GM12878 (cell line): ENCODE data around the gene ACACA. TPM values are rescaled to one million over a fixed set of nuclear protein-coding genes. Genes with fewer than 3 reads are reported as not detected.

ENCODE experiments used
- ATAC-seq: fragments of 200-7000 bp; cut with Tn5 transposase; 3 replicates; pipeline ENCODE4 v1.9.1; 2020; ENCODE audit warnings: mild to moderate bottlenecking, moderate library complexity
- BruUV-seq: library from RNA; stranded (reverse); fragments of 400-500 nt; replicated peaks from 2 replicates; lab custom pipeline; 2021; lab: Mats Ljungman, UMichigan
- CTCF ChIA-PET: fragments of 300-600 bp; sonication (Branson Sonifier 250); formaldehyde crosslinking; extraction: SDS; loops from one replicate; lab custom pipeline; 2021; ENCODE audit warnings: inconsistent platforms; lab: Yijun Ruan, JAX
- POLR2A ChIA-PET: fragments of 350-600 bp; formaldehyde crosslinking; extraction: SDS; loops from one replicate; lab custom pipeline; 2021; ENCODE audit warnings: inconsistent platforms; lab: Charles Lee
- RAD21 ChIA-PET: fragments of 300-600 bp; sonication (Branson Sonifier 250); formaldehyde crosslinking; loops from one replicate; lab custom pipeline; 2023; ENCODE audit warnings: antibody characterized with exemption; ENCODE audit not compliant: unreplicated experiment; lab: Charles Lee
- SMC1A ChIA-PET: fragments of 300-600 bp; sonication (Branson Sonifier 250); formaldehyde crosslinking; loops from one replicate; lab custom pipeline; 2023; ENCODE audit not compliant: unreplicated experiment, uncharacterized antibody; lab: Charles Lee
- DNase-seq: peaks from one replicate; pipeline ENCODE4 v3.0.0-alpha.2; 2011; ENCODE audit warnings: low read depth, low spot score
- FAIRE-seq: peaks from 3 replicates; lab custom pipeline; 2011; peaks lifted over from hg19 to GRCh38; lab: Jason Lieb, UNC
- H2AFZ ChIP-seq: 2 replicates; pipeline ENCODE4 v1.6.0; 2011; ENCODE audit warnings: low read depth, low read length, control low read depth; ENCODE audit not compliant: control insufficient read depth
- H3K27ac ChIP-seq: 2 replicates; pipeline ENCODE4 v1.5.1; 2011; ENCODE audit warnings: control low read depth; ENCODE audit not compliant: control insufficient read depth, insufficient read depth
- H3K27me3 ChIP-seq, 2 experiments: replicated peaks in 1 of 2; 2 replicates each; pipeline versions ENCODE4 v1.6.0 to v1.6.1; 2011; ENCODE audit warnings: low read length in 1 of 2; ENCODE audit not compliant: control insufficient read depth in 2 of 2, insufficient read depth in 2 of 2
- H3K36me3 ChIP-seq, 2 experiments: 2 replicates each; pipeline ENCODE4 v1.5.1; 2011; ENCODE audit warnings: low read length in 1 of 2; ENCODE audit not compliant: control insufficient read depth in 2 of 2, insufficient read depth in 2 of 2
- H3K4me1 ChIP-seq: 2 replicates; pipeline ENCODE4 v1.6.1; 2011; ENCODE audit warnings: mild to moderate bottlenecking, low read length, moderate library complexity, mixed read lengths; ENCODE audit not compliant: control insufficient read depth, insufficient read depth
- H3K4me2 ChIP-seq: 2 replicates; pipeline ENCODE4 v1.6.0; 2011; ENCODE audit warnings: control low read depth; ENCODE audit not compliant: control insufficient read depth, insufficient read depth
- H3K4me3 ChIP-seq: fragments of 200-600 bp; sonication (generic); 2 replicates; pipeline ENCODE4 v1.5.1; 2016
- H3K79me2 ChIP-seq: 2 replicates; pipeline ENCODE4 v1.6.0; 2011; ENCODE audit warnings: low read length; ENCODE audit not compliant: control insufficient read depth, insufficient read depth
- H3K9ac ChIP-seq: 2 replicates; pipeline ENCODE4 v1.8.0; 2011; ENCODE audit warnings: low read length, control low read depth, mixed read lengths; ENCODE audit not compliant: control insufficient read depth, insufficient read depth
- H3K9me3 ChIP-seq: replicated peaks from 3 replicates; pipeline ENCODE4 v1.5.1; 2011; ENCODE audit warnings: mild to moderate bottlenecking, low read length; ENCODE audit not compliant: control insufficient read depth, insufficient read depth
- H4K20me1 ChIP-seq: 2 replicates; pipeline ENCODE4 v1.6.0; 2011; ENCODE audit not compliant: control insufficient read depth, insufficient read depth
- ASH2L ChIP-seq: fragments of 300-600, 200-600 bp; sonication (generic); IDR thresholded peaks from 2 replicates; pipeline ENCODE4 v1.6.1; 2017; ENCODE audit warnings: low read depth, mild to moderate bottlenecking, borderline replicate concordance
- CEBPB ChIP-seq, 2 experiments: fragments of 150-350 bp in 1 of 2; IDR thresholded peaks; 2 replicates each; pipeline ENCODE4 v1.6.1; 2012 to 2014; ENCODE audit warnings: low read depth in 2 of 2, low read length in 2 of 2, borderline replicate concordance in 1 of 2, inconsistent platforms in 1 of 2
- CHD4 ChIP-seq: fragments of 200-600 bp; sonication (generic); IDR thresholded peaks from 2 replicates; pipeline ENCODE4 v1.6.1; 2016; ENCODE audit warnings: mild to moderate bottlenecking
- EED ChIP-seq: sonication (generic); IDR thresholded peaks from 2 replicates; pipeline ENCODE4 v1.6.1; 2016; ENCODE audit warnings: antibody characterized with exemption, low read depth
- EGR1 ChIP-seq, 2 experiments: IDR thresholded peaks; 1 replicate in 1 of 2; 2 replicates in 1 of 2; pipeline ENCODE4 v1.6.1; 2011 to 2012; ENCODE audit warnings: low read depth in 2 of 2, low read length in 2 of 2, borderline replicate concordance in 1 of 2, mild to moderate bottlenecking in 1 of 2, moderate library complexity in 1 of 2
- KLF5 ChIP-seq: fragments of 450-650 bp; IDR thresholded peaks from 2 replicates; pipeline ENCODE4 v1.6.1; 2014; ENCODE audit warnings: mild to moderate bottlenecking; ENCODE audit not compliant: partially characterized antibody
- REST ChIP-seq: IDR thresholded peaks from 2 replicates; pipeline ENCODE4 v1.6.1; 2012; ENCODE audit warnings: mild to moderate bottlenecking, low read depth, low read length
- WGBS: methylation state at CpG from one replicate; pipeline ENCODE4 v1.1.6; 2016; ENCODE audit warnings: low lambda C conversion rate; ENCODE audit not compliant: insufficient replicate concordance, insufficient coverage; ENCODE audit errors: missing lambda C conversion rate; 5-methylcytosine and 5-hydroxymethylcytosine counted together
- in situ Hi-C: fragments of 300-500 bp; cut with MboI; formaldehyde crosslinking; loops from 9 replicates; pipeline ENCODE4 v1.14.3; 2018; ENCODE audit warnings: mixed read lengths
- intact Hi-C: fragments of 100-400 bp; cut with micrococcal nuclease; formaldehyde crosslinking; loops from one replicate; pipeline ENCODE4 v1.14.2; 2022; ENCODE audit not compliant: unreplicated experiment
- polyA plus RNA-seq, 11 experiments: library from polyadenylated mRNA; depleted of rRNA in 4 of 11; unstranded in 6 of 11; stranded (reverse) in 5 of 11; fragments of >200 nt; fragmentation: Nextera tagmentation in 4 of 11; fragmentation: Illumina TruSeq in 1 of 11; extraction: Ambion mirVana in 4 of 11; extraction: Trizol in 1 of 11; gene quantifications; 1 replicate in 1 of 11; 2 replicates in 10 of 11; pipeline versions ENCODE4 v1.2.1 to v1.2.3, GENCODE V29; 2011 to 2016; ENCODE audit warnings: inconsistent platforms in 2 of 11, missing spikeins in 2 of 11, low read depth in 1 of 11
- total RNA-seq, 4 experiments: library from RNA; depleted of rRNA in 3 of 4; stranded (reverse); fragments of >200 nt in 3 of 4; fragmentation: Illumina TruSeq in 1 of 4; extraction: Trizol in 1 of 4; gene quantifications; 2 replicates each; pipeline versions ENCODE4 v1.2.1 to v1.2.3, GENCODE V29; 2013 to 2021
- TF ChIP-seq, protein P1 (sequence below): IDR thresholded peaks from 2 replicates; pipeline ENCODE4 v1.6.1; 2011; ENCODE audit warnings: borderline replicate concordance, low read depth, mild to moderate bottlenecking, moderate library complexity, low read length; ENCODE audit not compliant: insufficient read depth, poor library complexity, severe bottlenecking
- TF ChIP-seq, protein P2 (sequence below), 3 experiments: IDR thresholded peaks in 2 of 3; conservative IDR thresholded peaks in 1 of 3; 2 replicates each; pipeline ENCODE4 v1.5.1; 2011; ENCODE audit warnings: low read depth in 3 of 3, low read length in 3 of 3, mild to moderate bottlenecking in 3 of 3, control low read depth in 2 of 3, moderate library complexity in 2 of 3, inconsistent platforms in 1 of 3, mixed read lengths in 1 of 3; ENCODE audit not compliant: control insufficient read depth in 2 of 3, insufficient read depth in 1 of 3; ENCODE audit errors: extremely low read depth in 1 of 3
- TF ChIP-seq, protein P3 (sequence below): fragments of 450-650 bp; IDR thresholded peaks from 2 replicates; pipeline ENCODE4 v1.6.1; 2016; ENCODE audit warnings: mild to moderate bottlenecking, moderate library complexity, borderline replicate concordance

Gene ACACA
- total and polyA plus RNA-seq, 10 of the 15 experiments (the other 5 are each of a cell fraction or from before 2014, with no cell fraction given) = 12.9 to 74.2 (median 32.0) TPM

DNA sequence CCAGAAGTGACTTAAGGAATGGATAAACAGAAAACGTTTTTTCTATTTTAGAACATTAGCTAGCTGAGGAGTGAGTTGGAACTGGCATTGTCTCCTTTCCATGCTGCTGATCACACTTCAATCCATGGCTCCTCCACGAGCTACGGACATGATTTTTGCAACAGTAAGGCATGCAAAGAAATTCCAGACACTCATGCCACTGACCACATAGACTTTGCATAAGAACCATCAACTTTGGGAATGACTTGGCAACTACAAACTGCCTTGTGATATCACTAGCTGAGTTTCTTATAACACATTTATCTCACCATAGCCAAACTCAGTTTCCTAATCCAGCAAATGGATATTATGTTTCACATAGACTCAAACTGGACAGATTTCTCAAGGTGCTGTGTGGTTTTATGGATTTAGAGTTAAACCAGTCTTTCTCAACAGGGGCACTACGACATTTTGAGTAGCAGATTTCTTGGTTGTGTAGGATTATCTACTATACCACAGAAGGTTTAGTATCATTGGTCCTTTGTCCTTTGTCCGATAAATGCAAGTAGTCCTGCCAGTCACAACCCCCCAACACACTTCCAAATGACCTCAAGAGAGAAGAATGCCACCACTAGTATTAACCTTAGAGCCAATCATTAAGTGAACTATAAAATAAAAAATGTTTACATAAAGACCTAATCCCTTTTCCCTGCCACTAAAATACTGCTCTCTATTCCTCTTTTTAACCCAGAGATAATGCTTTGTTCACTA is 79.1 kb downstream of the ACACA start:
- H3K36me3 ChIP-seq = peaks cover 1 to 4% of the 10 kb centered on the region in 2 experiments
- intact Hi-C loops = no loop called here
- no peaks in the 10 kb centered on the region for H3K4me1 ChIP-seq
- in situ Hi-C loops = no loop called here
- ChIA-PET CTCF (interaction anchor here (1.3 kb wide), 1 partner anchor 46 kb away, joined by 3 read pairs; no protein-coding TSS in a partner anchor), SMC1A (interaction anchor here (1.2 kb wide), 1 partner anchor 12 kb away, joined by 3 read pairs; no protein-coding TSS in a partner anchor), POLR2A (interaction anchor here (0.5 kb wide), 1 partner anchor 303 kb away, joined by 7 read pairs; no protein-coding TSS in a partner anchor), RAD21 (no interaction called here)
- H3K27ac ChIP-seq = no peak overlapping the region
- H3K79me2 ChIP-seq = no peaks in the 10 kb centered on the region
- 74% methylated on average over 5 of the region's 5 CpGs for WGBS
- no peaks in the 10 kb centered on the region for H3K9me3 ChIP-seq
- no peaks in the 10 kb centered on the region for H4K20me1 ChIP-seq
- FAIRE-seq (no peak), DNase-seq (no peak), ATAC-seq (no peak)
- H2AFZ ChIP-seq = no peak overlapping the region
- no peaks in the 10 kb centered on the region for H3K27me3 ChIP-seq
- BruUV-seq = TSS peak; percentile 42
- no peak overlapping the region for H3K9ac ChIP-seq
- no peak overlapping the region for H3K4me2 ChIP-seq
- H3K4me3 ChIP-seq = no peak overlapping the region
- no peak for TF ChIP-seq CEBPB (IDR thresholded peaks at IDR 0.05; ENCODE audit: borderline replicate concordance in 1 of 2, low read depth in 2 of 2, low read length in 2 of 2)
- TF ChIP-seq CHD4 = no peak
- TF ChIP-seq, protein P1, sequence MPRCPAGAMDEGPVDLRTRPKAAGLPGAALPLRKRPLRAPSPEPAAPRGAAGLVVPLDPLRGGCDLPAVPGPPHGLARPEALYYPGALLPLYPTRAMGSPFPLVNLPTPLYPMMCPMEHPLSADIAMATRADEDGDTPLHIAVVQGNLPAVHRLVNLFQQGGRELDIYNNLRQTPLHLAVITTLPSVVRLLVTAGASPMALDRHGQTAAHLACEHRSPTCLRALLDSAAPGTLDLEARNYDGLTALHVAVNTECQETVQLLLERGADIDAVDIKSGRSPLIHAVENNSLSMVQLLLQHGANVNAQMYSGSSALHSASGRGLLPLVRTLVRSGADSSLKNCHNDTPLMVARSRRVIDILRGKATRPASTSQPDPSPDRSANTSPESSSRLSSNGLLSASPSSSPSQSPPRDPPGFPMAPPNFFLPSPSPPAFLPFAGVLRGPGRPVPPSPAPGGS = no peak
- TF ChIP-seq ASH2L = no peak
- TF ChIP-seq, protein P2, sequence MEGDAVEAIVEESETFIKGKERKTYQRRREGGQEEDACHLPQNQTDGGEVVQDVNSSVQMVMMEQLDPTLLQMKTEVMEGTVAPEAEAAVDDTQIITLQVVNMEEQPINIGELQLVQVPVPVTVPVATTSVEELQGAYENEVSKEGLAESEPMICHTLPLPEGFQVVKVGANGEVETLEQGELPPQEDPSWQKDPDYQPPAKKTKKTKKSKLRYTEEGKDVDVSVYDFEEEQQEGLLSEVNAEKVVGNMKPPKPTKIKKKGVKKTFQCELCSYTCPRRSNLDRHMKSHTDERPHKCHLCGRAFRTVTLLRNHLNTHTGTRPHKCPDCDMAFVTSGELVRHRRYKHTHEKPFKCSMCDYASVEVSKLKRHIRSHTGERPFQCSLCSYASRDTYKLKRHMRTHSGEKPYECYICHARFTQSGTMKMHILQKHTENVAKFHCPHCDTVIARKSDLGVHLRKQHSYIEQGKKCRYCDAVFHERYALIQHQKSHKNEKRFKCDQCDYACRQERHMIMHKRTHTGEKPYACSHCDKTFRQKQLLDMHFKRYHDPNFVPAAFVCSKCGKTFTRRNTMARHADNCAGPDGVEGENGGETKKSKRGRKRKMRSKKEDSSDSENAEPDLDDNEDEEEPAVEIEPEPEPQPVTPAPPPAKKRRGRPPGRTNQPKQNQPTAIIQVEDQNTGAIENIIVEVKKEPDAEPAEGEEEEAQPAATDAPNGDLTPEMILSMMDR (IDR thresholded peaks at IDR 0.05 in 2 of 3, conservative IDR thresholded peaks at IDR 0.05 in 1 of 3; ENCODE audit: control insufficient read depth in 2 of 3, extremely low read depth in 1 of 3, insufficient read depth in 1 of 3, low read depth in 3 of 3, low read length in 3 of 3) = no peak
- TF ChIP-seq, protein P3, sequence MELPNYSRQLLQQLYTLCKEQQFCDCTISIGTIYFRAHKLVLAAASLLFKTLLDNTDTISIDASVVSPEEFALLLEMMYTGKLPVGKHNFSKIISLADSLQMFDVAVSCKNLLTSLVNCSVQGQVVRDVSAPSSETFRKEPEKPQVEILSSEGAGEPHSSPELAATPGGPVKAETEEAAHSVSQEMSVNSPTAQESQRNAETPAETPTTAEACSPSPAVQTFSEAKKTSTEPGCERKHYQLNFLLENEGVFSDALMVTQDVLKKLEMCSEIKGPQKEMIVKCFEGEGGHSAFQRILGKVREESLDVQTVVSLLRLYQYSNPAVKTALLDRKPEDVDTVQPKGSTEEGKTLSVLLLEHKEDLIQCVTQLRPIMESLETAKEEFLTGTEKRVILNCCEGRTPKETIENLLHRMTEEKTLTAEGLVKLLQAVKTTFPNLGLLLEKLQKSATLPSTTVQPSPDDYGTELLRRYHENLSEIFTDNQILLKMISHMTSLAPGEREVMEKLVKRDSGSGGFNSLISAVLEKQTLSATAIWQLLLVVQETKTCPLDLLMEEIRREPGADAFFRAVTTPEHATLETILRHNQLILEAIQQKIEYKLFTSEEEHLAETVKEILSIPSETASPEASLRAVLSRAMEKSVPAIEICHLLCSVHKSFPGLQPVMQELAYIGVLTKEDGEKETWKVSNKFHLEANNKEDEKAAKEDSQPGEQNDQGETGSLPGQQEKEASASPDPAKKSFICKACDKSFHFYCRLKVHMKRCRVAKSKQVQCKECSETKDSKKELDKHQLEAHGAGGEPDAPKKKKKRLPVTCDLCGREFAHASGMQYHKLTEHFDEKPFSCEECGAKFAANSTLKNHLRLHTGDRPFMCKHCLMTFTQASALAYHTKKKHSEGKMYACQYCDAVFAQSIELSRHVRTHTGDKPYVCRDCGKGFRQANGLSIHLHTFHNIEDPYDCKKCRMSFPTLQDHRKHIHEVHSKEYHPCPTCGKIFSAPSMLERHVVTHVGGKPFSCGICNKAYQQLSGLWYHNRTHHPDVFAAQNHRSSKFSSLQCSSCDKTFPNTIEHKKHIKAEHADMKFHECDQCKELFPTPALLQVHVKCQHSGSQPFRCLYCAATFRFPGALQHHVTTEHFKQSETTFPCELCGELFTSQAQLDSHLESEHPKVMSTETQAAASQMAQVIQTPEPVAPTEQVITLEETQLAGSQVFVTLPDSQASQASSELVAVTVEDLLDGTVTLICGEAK = no peak
- TF ChIP-seq EGR1 (IDR thresholded peaks at IDR 0.05; ENCODE audit: borderline replicate concordance in 1 of 2, low read depth in 2 of 2, low read length in 2 of 2) = no peak
- TF ChIP-seq KLF5 = no peak
- no peak for TF ChIP-seq EED
- TF ChIP-seq REST = no peak
